RWPE1 (cell line): ENCODE results near the gene DCDC2C.

Source experiments
- CTCF ChIA-PET: fragments of 350-600 bp; sonication (Branson Sonifier 250); formaldehyde crosslinking; extraction: SDS; loops from one replicate; lab custom pipeline; 2021; lab: Yijun Ruan, JAX
- POLR2A ChIA-PET: fragments of 400-600 bp; formaldehyde crosslinking; extraction: SDS; loops from one replicate; lab custom pipeline; 2020; ENCODE audit warnings: antibody characterized with exemption; ENCODE audit not compliant: low non-redundant PET; lab: Yijun Ruan, JAX
- DNase-seq: peaks from one replicate; pipeline ENCODE4 v3.0.0; 2012; ENCODE audit warnings: low spot score
- H3K27ac ChIP-seq: fragments of 450-650 bp; 2 replicates; pipeline ENCODE4 v1.5.1; 2017
- TF ChIP-seq, protein P1 (sequence below): fragments of 450-650 bp; conservative IDR thresholded peaks from 2 replicates; pipeline ENCODE4 v1.5.1; 2017; ENCODE audit warnings: low read depth, mild to moderate bottlenecking

Gene DCDC2C

DNA sequence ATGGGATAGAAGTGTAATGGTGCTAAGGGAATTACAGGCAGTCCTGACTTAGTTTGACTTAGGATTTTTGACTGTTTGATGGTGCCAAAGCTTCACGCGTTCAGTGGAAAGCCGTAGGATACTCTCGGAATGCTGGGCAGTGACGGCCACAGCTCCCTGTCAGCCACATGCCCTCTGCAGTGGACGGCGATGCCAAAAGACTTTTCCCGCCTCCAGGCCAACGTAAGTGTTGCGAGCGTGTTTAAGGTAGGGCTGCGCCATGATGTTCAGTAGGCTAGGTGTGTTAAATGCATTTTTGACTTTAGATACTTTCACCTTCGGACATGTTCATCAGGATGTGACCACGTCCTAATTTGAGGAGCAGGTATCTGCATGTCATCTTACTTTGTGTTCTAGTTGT, 63.4 kb downstream of the DCDC2C start:
- CTCF ChIA-PET, result interaction anchor here (0.6 to 1.0 kb wide), 2 partner anchors 18 to 1601 kb away, joined by 3 read pairs; no protein-coding TSS in a partner anchor
- no peak for DNase-seq
- TF ChIP-seq, protein P1, sequence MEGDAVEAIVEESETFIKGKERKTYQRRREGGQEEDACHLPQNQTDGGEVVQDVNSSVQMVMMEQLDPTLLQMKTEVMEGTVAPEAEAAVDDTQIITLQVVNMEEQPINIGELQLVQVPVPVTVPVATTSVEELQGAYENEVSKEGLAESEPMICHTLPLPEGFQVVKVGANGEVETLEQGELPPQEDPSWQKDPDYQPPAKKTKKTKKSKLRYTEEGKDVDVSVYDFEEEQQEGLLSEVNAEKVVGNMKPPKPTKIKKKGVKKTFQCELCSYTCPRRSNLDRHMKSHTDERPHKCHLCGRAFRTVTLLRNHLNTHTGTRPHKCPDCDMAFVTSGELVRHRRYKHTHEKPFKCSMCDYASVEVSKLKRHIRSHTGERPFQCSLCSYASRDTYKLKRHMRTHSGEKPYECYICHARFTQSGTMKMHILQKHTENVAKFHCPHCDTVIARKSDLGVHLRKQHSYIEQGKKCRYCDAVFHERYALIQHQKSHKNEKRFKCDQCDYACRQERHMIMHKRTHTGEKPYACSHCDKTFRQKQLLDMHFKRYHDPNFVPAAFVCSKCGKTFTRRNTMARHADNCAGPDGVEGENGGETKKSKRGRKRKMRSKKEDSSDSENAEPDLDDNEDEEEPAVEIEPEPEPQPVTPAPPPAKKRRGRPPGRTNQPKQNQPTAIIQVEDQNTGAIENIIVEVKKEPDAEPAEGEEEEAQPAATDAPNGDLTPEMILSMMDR, result no peak
- POLR2A ChIA-PET, result no interaction called here
- H3K27ac ChIP-seq, result no peak overlapping the region

DNA sequence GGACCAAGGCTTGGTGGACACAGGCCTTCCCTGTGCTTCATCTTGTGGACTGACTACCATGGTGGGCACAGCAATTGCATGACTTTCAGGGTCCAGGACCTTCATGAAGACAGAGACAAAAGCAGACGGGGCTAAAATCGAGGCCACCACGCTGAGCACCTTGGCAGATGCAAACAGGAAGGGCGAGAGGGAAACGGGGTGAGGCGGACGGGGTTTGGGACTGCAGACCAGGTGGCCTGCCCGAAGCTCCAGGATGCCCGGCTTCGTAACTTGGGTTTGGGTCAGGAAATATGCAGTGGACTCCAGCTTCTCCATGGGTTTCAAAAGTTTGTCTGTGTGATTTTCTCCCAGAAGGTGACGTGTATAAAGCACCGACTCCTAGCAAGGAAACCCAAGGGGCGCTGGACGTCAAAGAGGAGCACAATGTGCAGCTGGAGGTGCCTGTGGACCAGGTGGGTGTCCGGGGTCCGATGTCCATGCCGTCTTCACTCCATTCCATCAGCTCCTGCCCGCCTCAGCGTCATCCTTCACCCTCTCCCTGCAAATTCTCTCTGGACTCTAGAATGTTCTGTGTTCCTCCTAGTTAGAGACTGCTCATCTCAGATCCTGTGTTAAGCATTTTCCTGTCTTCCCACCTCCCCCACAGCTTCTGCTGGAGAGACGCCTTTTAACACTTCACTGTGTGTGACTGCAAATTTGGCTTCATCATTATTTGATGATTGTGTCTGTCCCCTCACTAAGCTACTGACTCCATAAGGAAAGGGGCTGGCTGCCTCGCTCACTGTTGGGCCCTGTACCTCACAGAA, 65.8 kb downstream of the DCDC2C start:
- TF ChIP-seq, protein P1, result no peak
- H3K27ac ChIP-seq, result no peak overlapping the region
- ChIA-PET POLR2A (no interaction called here), CTCF (no interaction called here)
- DNase-seq, result no peak

DNA sequence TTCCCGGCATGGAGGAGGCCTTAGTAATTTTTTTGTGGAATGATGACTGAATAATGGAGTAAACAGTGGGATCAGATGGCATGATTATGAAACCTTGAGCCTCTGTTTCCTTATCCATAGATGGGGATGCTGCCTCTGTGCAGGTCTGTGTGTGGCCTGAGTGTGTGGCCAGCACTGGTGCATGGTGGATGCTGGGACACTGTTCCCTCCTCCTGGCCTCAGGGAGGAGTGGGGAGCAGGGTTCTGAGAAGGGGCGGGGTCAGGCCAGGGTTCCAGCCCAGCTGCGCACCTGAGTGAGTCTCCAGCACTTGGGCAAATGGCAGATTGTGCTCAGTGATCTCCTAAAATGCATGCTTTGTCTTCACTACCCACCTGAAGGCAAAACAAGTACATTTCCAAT, 66.4 kb downstream of the DCDC2C start:
- no peak overlapping the region for H3K27ac ChIP-seq
- no peak for DNase-seq
- POLR2A ChIA-PET, result no interaction called here
- TF ChIP-seq, protein P1, result no peak
- CTCF ChIA-PET, result no interaction called here

DNA sequence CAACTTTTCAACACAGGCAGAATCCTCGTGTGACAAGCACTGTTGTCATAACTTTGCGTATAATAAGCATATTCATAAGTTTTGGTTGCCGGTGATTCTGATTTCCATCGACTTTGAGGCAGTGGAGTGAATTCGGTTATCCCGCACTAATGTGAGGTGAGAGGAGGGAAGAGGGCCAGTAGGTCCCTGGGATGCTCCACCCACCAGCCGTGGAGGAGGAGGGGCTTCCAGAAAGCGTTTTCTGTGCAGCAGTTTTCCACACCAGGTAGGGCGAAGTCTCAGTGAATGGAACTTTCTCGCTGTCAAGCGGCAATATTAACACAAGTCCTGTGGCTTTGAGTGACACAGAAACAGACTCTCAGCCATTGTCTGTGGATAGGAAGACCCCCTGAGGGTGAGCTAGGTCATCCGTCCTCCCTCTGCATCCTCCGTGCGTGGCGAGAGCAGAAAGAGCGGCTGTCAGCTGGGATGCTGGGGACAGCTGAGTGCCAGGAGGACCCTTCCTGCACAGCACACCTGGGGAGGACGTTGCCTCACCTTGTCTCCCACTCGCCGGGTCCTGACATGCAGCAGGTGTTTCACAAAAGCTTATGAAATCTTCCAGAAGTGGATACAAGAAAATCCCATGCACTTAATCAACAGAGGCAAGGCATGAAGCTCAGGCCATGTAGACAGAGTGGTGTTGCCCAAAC, 67.5 kb downstream of the DCDC2C start:
- no peak for DNase-seq
- H3K27ac ChIP-seq, result no peak overlapping the region
- TF ChIP-seq, protein P1, result no peak
- ChIA-PET POLR2A (no interaction called here), CTCF (no interaction called here)

DNA sequence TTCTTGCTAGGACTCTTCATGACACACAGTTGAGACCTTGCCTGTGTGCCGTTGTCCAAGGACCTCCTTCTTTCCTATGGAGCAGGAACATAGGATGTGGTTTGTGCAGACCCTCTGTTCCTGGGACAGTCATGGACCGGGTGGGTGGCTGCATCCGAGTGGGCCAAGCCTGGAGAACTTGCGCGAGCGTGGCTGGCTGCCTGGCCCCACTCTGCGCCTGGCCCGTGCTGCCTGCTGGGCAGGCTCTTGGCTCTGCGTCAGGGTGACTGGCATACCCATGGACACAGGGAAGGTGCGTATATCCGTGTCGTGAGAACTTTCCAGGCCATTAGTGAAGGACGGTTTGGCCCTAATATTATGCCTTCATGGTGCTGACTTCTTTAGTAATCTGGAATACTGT, 68.2 kb downstream of the DCDC2C start:
- TF ChIP-seq, protein P1, result no peak
- ChIA-PET CTCF (no interaction called here), POLR2A (no interaction called here)
- no peak for DNase-seq
- H3K27ac ChIP-seq, result no peak overlapping the region

DNA sequence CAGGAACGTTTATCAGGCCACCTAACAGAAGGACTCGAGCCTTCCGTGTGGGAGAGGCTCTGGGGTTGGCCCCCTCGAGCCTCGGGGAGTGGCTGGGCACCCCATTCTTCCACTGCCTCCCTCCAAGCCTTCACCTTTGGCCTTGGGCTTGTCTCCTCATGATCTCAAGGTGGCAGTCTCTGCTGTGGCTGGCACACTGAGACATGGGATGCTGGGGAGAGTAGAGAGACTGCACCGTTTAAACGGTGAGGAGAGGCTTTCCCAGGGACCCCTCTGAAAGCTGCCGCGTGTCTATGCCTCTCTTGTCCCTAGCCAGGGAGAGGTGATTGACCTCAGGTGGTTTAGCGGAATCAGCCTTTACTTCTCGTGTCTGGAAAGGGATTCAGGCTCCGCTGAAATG, 71.0 kb downstream of the DCDC2C start:
- DNase-seq, result no peak
- no peak overlapping the region for H3K27ac ChIP-seq
- TF ChIP-seq, protein P1, result no peak
- POLR2A ChIA-PET, result no interaction called here
- CTCF ChIA-PET, result interaction anchor here (0.7 kb wide), 1 partner anchor 1996 kb away, joined by 3 read pairs; no protein-coding TSS in a partner anchor
